HG03135 (cell line): ENCODE data around the gene NUP42.
"Not testable (repeated sequence)": the region's sequence is repeated elsewhere in the genome, so short reads cannot be mapped to it uniquely, and the experiment has no call there.

Experiments
- ATAC-seq: cut with Tn5 transposase; IDR thresholded peaks from one replicate; pipeline ENCODE4 v1.9.1; 2021; ENCODE audit warnings: mild to moderate bottlenecking, moderate library complexity; ENCODE audit not compliant: unreplicated experiment

The NUP42 gene, protein sequence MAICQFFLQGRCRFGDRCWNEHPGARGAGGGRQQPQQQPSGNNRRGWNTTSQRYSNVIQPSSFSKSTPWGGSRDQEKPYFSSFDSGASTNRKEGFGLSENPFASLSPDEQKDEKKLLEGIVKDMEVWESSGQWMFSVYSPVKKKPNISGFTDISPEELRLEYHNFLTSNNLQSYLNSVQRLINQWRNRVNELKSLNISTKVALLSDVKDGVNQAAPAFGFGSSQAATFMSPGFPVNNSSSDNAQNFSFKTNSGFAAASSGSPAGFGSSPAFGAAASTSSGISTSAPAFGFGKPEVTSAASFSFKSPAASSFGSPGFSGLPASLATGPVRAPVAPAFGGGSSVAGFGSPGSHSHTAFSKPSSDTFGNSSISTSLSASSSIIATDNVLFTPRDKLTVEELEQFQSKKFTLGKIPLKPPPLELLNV

DNA sequence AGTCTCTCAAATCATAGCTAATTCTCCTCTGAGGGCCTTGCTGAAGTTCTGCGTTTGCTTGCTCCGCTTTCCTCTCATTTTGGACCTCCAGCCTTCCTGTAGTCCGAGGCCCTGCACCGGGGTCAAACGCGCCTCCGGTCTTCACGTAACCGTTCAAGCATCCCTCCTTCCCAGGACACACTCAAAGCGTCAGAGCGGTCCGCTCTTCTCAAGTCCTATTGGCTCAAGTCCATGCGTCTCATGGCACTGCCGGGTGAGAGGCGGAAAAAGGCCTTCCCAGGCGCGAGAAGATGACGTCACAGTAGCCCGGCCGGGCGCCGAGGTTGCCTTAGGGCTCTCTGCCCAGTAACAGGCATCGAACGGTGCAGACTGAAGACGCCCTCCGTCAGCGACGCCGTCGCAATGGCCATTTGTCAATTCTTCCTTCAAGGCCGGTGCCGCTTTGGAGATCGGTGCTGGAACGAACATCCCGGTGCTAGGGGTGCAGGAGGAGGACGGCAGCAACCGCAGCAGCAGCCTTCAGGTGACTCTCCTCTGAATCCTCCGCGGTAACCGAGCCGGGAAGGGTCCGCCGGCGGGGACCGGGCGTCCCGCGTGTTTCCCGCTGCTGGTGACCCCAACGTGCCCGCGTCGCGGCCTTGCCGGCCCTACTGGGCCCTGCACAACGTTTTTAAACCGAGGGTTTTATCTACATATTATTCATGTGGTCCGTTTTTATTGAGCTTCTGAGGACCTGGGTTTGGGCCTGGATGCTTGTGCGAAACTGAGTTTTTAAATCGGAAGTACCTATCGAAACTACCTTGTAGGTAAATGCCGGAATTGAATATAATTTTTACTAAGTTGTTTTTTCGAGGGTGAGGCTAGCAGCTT, at the start of gene NUP42:
NUP42 (plus strand) TSS at position 365 of the 870 bp plus-strand sequence; CDS start at position 403, 38 bp downstream.
- ATAC-seq: peak; percentile 93

DNA sequence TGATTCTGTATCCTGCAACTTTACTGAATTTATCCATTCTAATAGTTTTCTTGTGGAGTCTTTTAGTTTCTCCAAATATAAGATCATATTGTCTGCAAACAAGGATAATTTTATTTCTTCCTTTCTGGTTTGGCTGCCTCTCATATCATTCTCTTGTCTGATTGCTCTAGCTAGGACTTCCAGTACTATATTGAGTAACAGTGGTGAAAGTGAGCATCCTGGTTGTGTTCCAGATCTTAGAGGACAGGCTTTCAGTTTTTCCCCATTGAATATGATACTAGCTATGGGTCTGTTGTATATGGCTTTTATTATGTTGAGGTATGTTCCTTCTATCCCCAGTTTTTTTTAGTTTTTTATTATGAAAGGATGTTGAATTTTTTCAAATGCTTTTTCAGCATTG, 48.1 kb upstream of the NUP42 start:
- ATAC-seq: no peak

DNA sequence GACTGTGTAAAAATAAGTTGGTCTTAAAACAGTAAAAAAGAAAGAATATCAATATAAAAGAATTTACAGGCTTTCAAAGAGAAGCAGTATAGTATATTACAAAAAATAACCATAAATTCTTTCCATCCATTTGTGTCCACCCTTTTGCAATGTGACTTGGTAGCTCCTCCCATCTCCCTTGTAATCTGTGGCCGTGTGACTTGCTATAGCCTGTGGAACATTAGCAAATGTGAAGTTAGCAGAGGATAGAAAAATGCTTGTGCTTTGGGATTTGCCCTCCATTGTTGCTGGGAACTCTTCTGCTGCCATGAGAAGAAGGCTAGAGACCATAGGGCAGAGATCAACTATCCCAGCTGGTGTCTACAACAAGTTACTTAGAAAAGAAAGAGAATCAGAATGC, 46.1 kb upstream of the NUP42 start:
- no peak for ATAC-seq

DNA sequence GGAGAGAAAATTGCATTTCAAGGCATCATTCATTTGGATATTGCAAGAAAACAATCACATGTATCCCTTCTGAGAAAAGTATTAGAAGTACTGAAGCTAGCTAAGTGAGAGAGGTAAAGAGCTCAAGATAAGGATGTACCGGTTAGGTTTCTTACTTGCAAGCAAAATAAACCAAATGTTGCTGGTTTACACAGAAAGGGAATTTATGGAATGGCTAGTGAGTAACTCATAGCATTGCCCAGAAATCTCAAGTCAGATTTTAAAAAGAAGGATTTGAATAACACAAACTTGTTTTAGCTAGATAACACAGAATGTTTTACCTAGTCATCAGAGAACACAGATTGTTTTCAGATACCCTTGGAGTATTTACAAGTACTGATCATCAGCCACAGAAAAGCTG, 45.6 kb upstream of the NUP42 start:
- no peak for ATAC-seq

DNA sequence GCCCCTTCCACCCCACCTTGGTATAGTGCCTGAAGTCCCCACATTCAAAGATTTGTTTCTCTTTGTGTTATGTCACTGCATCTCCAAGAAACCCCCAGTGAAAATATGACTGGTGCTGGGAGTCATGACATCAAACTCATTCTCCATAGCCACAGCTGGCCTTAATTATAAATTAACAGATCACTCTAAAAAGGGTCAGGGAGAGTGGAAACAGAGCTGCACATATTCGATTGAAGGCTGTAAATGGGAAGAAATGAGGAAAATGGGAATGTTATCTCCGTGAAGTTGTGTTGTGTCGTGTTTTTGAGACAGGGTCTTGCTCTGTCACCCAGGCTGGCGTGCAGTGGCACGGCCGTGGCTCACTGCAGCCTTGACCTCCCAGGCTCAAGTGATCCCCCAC, 24.2 kb upstream of the NUP42 start:
- no peak for ATAC-seq

DNA sequence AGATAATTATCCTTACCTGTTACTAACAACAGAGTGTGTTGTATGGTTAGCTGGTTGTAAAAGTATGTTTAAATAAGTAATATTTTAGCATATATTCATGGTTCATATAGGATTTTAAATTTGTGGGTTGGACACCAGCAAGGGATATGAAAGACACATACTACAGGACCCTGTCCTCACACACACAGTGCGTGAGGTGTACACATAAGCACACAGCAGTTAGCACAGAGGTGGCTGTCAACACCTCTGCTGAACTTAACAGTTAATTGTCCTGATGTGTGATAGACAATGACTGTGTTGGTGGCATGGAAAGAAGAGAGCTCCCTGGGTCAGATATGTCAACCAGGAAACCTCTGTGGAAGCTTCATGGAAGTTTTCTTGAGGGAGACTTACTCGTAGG, 23.3 kb upstream of the NUP42 start:
- no peak for ATAC-seq

DNA sequence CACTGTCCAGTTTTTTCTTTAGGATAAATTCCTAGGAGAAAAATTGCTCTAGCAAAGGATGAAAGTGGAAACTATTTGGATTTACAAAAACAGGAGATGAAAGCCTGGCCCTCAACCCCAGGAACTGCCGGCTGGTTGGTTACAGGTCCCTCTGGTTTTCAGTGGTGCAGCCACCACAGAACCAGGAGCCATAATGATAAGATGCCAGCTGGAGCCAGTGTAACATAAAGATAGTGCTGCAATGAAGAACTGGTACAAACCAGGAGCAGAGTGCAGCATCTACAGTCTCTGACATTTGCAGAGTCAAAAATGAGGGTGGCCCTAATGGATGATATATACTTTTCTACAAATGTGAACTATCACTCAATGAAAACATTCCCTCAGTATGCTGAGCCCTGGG, 20.4 kb upstream of the NUP42 start:
- ATAC-seq: no peak

DNA sequence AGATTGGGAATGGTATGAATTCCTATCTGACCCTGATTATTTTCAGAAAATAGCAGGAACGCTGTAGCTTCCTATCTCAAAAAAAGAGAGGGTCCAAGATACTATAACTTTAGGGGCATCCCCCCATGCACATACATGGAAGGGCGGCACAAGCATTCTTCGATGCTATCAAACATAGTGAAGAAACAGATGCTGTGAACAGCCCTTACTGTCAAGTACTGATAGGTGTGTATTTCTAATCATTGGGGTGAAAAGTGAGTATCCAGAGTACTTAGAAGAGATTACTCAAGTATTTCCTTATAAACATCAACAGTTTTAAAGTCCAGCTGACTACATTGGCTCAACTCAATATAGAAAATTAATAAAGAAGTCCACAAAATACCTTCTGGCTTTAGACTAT, 17.0 kb upstream of the NUP42 start:
- ATAC-seq: no peak

DNA sequence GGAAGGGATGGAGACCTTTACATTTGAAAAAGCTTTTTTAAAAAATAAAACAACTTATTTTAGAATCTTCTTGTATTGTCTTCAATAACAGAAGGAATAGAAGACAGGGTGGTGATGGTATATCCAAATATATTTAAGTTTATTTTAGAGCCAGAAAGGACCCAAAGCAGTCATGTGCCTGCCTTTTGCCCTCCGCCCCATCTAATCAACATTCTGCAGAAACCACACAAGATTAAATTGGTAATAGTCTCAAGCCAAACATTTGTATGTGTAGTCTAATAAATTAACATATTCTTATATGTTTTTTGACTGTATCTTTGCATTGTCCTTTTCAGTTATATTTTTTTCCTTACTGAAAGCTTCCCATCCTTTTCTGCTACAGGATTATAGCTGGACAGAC, 16.5 kb upstream of the NUP42 start:
- no peak for ATAC-seq

DNA sequence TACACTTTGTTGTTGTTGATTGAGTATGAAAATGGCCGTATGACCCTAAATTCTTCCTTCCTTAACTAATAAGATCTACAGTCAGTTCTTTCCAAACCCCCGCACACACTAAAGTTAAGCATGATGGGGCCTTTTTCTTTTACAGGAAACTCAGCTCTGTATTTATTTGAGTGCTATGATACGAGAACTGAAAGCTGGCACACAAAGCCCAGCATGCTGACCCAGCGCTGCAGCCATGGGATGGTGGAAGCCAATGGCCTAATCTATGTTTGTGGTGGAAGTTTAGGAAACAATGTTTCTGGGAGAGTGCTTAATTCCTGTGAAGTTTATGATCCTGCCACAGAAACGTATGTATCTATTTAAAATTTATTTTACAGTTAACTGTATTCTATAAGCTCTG, 14.2 kb upstream of the NUP42 start:
- ATAC-seq: no peak

DNA sequence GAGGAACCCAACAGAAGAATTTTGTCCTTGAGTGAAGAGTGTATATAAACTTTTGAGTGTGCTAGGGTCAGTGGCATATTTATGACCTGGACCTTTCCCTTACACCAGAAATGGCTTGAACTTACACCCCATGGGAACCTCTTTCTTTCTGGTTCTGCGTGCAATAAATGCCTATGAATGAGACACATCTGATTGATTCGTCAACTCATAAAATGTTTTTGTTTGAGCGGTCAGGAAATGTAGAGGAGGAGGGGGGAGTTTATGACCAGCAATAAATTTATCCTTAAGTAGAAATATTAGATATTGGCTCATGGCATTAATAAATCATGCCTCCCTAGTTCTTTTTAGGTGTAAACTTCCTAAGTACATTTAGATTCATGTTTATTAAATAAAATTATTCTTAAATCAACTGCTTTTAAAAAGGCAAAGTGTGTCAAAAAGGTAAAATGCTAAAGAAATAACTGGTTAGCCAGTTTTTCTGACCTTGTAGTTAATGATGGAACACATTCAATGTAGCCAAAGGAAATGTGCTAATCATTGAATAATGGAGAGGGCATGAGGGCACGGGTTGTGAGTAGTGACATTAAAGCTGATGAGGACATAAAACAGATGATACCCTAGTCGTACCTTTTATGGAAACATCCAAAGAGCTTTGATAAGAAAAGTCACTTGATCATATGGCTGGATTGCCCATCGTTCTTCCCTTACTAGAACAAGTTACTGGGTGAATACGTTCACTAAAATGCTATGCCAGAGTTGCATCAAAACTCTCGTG, 13.6 kb upstream of the NUP42 start:
- no peak for ATAC-seq

DNA sequence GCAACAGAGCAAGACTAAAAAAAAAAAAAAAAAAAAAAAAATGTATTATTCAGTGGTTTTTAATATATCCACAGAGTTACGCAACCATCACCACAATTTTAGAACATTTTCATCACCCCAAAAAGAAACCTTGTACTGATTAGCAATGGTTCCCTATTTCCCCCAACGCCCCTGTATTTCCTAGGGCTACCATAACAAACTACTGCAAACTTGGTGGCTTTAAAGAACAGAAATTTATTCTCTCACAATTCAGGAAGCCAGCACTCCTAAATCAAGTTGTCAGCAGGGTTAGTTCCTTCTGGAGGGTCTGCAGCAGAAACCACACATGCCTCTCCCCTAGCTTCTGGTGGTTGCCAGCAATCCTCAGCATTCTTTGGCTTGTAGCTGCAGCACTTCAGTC, 5.9 kb upstream of the NUP42 start:
- no peak for ATAC-seq

DNA sequence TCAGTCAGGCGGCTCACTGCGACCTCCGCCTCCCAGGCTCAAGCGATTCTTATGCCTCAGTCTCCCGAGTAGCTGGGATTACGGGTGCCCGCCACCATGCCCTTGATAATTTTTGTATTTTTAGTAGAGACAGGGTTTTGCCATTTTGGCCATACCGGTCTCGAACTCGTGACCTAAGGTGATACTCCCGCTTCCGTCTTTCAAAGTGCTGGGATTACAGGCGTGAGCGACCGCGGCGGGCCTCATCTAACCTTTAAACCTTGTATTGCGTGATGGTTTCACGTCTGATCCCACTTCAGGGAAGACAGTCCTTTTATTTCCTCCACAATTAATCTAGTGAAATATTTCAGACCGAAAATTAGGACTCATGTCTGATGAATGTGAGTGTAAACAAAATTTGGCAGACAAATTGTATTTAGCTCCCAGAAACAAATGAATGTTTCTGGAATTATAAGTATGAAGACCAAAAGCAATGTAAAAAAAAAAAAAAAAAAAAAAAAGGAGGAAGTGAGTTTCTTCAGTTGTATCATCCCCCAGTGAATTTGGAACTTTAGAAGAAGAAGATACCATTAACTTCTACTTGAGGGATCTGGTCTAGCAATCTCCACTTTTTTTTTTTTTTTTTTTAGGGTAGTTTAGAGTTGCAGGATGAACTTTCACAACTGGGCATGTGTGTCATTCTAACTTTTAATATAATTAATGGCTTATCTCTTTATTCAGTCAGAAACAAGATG, 1.6 kb downstream of the NUP42 start:
- ATAC-seq: no peak

DNA sequence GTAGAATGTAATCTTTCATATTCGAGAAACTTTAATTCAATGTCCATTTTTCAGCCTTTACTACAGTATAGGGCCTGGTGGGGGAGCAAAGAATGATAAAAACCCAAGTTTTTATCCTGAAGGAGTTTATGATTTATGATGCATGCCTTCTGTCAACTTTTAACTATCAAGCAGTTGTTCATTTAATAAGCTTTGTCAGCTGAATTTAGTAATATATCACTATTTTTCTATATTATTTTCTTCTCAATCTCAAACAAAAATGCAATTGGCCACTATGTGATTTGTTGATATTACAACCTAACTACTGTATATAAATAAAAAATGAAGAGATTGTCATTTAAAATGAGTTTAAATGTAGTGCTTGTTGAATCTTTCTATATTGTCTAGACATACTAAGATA, 2.4 kb downstream of the NUP42 start:
- no peak for ATAC-seq

DNA sequence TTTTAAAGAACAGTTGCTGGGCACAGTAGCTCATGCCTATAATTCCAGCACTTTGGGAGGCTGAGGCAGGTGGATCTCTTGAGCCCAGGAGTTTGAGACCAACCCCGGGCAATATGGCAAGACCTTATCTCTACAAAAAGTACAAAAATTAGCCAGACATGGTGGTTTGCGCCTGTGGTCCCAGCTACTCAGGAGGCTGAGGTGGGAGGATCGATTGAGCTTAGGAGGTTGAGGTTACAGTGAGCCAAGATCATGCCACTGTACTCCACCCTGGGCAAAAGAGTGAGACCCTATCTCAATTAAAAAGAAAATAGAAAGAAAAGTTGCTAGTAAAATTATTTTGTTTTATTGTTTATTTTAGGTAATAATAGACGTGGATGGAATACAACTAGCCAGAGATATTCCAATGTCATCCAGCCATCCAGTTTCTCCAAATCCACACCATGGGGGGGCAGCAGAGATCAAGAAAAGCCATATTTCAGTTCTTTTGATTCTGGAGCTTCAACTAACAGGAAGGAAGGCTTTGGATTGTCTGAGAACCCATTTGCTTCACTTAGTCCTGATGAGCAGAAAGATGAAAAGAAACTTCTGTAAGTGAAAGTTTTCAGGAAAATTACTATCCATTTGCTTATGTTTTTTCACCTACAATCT, 3.0 kb downstream of the NUP42 start:
- no peak for ATAC-seq

DNA sequence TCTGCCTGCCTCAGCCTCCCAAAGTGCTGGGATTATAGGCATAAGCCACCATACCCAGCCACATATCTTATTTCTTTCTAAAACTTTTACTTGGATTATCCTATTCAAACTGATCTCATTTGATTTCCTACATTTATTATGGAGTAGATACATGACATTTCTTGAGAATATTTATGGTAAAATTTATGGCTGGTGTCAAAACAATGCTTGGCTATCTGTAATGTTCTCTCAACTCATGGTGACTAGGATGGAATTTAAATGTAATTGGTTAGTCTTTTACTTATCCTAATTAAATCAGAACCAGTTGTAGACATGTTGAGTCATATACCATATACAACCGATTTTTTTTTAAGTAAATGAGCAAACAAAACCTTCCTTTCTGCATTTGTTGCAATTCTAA, 4.1 kb downstream of the NUP42 start:
- ATAC-seq: no peak

DNA sequence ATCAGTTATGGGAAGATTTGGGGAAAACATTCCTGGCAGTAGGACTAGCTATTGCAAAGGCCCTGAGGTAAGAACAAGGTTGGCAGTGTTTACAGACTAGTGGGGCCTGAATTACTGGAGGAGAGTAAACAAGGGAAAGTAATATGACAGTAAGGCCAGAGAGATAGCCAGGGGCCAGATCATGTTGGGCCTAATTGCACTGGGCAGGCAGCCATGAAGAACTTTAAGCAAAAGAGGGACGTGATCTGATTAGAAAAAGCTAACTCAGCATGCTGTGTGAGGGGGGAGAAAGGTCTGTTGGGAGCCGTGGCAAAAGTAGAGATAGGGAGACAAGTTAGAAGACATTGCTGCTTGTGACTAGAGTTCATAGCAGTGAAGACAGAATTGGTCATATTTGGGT, 9.2 kb downstream of the NUP42 start:
- no peak for ATAC-seq

DNA sequence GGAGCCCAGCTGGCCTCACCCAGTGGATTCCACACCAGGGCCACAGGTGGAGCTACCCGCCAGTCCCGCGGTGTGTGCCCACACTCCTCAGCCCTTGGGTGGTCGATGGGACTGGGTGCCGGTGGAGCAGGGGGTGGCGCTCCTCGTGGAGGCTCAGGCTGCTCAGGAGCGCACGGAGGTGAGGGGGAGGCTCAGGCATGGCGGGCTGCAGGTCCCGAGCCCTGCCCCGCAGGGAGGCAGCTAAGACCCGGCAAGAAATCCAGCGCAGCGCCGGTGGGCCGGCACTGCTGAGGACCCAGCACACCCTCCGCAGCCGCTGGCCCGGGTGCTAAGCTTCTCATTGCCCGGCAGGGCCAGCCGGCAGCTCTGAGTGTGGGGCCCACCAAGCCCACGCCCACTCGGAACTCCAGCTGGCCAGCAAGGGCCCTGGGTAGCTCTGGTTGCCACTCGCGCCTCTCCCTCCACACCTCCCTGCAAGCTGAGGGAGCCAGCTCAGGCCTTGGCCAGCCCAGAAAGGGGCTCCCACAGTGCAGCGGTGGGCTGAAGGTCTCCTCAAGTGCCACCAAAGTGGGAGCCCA, 11.9 kb downstream of the NUP42 start:
- ATAC-seq: not testable (repeated sequence)

DNA sequence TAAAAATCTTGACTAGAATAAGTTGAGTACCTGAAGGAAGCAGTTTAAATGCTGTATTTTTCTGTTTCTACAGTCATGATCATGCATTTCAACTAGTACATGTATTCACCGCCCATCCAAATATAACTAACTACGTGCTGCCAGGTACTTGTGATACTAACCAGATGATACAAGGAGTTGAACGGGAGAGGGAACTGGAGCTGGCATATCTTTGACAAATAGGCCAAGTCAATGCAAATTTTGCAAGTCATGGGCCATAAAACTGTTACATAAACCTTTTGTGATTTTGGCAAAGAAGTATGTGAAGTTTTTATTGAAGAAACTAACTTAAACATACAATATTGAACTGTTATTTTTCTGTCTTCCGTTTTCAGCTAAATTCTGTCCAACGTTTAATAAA, 14.5 kb downstream of the NUP42 start:
- no peak for ATAC-seq

DNA sequence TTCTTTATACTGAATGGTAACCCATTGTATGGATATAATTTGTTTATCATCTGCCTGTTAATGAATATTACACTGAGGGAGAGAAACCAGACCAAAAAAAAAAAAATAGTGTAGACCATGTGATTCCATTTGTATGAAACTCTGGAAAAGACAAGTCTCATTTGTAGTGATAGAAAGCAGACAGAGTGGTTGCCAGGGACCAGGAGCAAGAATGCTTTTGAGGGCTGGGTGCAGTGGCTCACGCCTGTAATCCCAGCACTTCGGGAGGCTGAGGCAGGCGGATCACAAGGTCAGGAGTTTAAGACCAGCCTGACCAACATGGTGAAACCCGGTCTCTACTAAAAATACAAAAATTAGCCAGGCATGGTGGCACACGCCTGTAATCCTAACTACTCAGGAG, 15.9 kb downstream of the NUP42 start:
- ATAC-seq: not testable (repeated sequence)
